ENCODE results near the gene ASPN.
A peak's percentile ranks its signal among the peaks of the same experiment; 100 is the strongest.

Gene ASPN

GRCh38 chr9:92503156-92503555, 20.9 kb upstream of the ASPN start:
- no peak for DNase-seq

- DNase-seq = peak; percentile 32
Observed at GRCh38 chr9:92501671-92502393, 19.5 kb upstream of the ASPN start.

GRCh38 chr9:92500725-92501124, 18.4 kb upstream of the ASPN start:
- no peak for DNase-seq

GRCh38 chr9:92499701-92500100, 17.4 kb upstream of the ASPN start:
- DNase-seq = no peak

GRCh38 chr9:92496396-92497176, 14.3 kb upstream of the ASPN start:
- no peak for DNase-seq

- DNase-seq = no peak
Observed at GRCh38 chr9:92494856-92495255, 12.6 kb upstream of the ASPN start.

GRCh38 chr9:92493749-92494387, 11.6 kb upstream of the ASPN start:
- peak; percentile 4 for DNase-seq

GRCh38 chr9:92492781-92493401, 10.6 kb upstream of the ASPN start:
- DNase-seq = no peak

GRCh38 chr9:92488681-92489550, 6.6 kb upstream of the ASPN start:
- DNase-seq = no peak

GRCh38 chr9:92486371-92486770, 4.1 kb upstream of the ASPN start:
- DNase-seq = no peak

GRCh38 chr9:92484563-92484962, 2.3 kb upstream of the ASPN start:
- no peak for DNase-seq

GRCh38 chr9:92483627-92484545, 1.6 kb upstream of the ASPN start:
- no peak for DNase-seq

GRCh38 chr9:92482805-92483204, 499 bp upstream of the ASPN start:
- DNase-seq = no peak

- DNase-seq = peak; percentile 23
Observed at GRCh38 chr9:92480986-92481633, 1.2 kb downstream of the ASPN start.

GRCh38 chr9:92480291-92480771, 2.0 kb downstream of the ASPN start:
- DNase-seq = no peak

GRCh38 chr9:92479346-92479745, 3.0 kb downstream of the ASPN start:
- DNase-seq = no peak

GRCh38 chr9:92478783-92479182, 3.5 kb downstream of the ASPN start:
- no peak for DNase-seq

- DNase-seq = no peak
Observed at GRCh38 chr9:92476962-92477361, 5.3 kb downstream of the ASPN start.

- no peak for DNase-seq
Observed at GRCh38 chr9:92474587-92474986, 7.7 kb downstream of the ASPN start.

- DNase-seq = no peak
Observed at GRCh38 chr9:92468206-92468605, 14.1 kb downstream of the ASPN start.

GRCh38 chr9:92467511-92467910, 14.8 kb downstream of the ASPN start:
- DNase-seq = no peak
